Measurements from ENCODE around the gene XBP1. TPM values are rescaled to one million over a fixed set of nuclear protein-coding genes. Genes with fewer than 3 reads are reported as not detected.

XBP1 gene
- total and polyA plus RNA-seq, 2 of the 13 experiments (the other 11 are each of a cell fraction or from before 2014, with no cell fraction given), result 416 to 427 TPM

DNA sequence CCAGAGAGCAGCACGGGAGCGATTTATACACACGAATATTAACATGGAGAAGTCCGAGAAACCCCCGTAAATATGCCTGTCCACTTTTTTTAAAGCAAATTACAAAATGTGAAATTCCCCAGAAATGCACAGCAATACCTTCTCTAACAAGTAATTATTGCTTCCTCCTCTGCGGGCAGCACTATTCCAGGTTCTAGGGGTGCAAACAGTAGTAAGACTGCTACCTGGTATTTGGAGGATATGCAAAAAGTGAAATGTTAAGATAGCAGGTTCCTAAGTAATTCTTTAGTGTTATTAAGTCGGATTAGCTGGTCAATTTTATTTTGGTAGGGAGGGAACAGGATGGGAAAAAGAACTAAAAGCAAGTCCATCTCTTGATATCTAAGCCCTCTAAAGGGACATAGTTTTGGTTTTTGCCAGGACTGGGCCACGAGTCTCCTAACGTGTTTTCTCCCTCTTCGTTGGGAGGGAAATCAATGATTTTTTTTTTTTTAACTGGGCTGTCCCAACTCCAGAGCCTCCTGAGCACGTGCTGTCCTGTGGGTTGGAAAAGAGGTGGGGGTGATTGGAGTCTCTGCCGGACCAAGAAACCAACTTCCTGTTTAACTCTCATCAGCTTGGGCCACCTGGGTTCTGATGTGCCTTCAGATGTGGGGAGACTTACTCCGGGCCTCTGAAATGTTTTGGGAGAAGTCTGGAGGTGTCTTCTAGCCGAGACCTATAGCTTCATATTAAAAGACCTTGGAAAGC, 1.7 kb upstream of the XBP1 start (continued):
- TF ChIP-seq SP5 (CRISPR knock-in tag; IDR thresholded peaks at IDR 0.05; ENCODE audit: borderline replicate concordance, low read depth) (peak; percentile 40; the same call in 1 of the 2 replicates), NFATC3 (CRISPR knock-in tag; IDR thresholded peaks at IDR 0.05) (peak; percentile 63; the same call in 1 of the 2 replicates), THRA (CRISPR knock-in tag; IDR thresholded peaks at IDR 0.05; ENCODE audit: borderline replicate concordance) (no peak), HNRNPL (IDR thresholded peaks at IDR 0.05; ENCODE audit: low read depth, low read length) (no peak), DNMT3B (CRISPR knock-in tag; conservative IDR thresholded peaks at IDR 0.05) (0 out of 2 replicates have a peak, but pooled peaks have one; percentile 52), E2F1 (CRISPR knock-in tag; IDR thresholded peaks at IDR 0.05) (no peak), ZNF331 (CRISPR knock-in tag; IDR thresholded peaks at IDR 0.05) (peak; percentile 76), DMTF1 (CRISPR knock-in tag; IDR thresholded peaks at IDR 0.05) (no peak), ZSCAN20 (CRISPR knock-in tag; IDR thresholded peaks at IDR 0.05; ENCODE audit: borderline replicate concordance) (peak; percentile 56; the same call in 1 of the 2 replicates), ARNTL (CRISPR knock-in tag; IDR thresholded peaks at IDR 0.05) (0 out of 2 replicates have a peak, but pooled peaks have one; percentile 72), ZNF124 (CRISPR knock-in tag; IDR thresholded peaks at IDR 0.05) (0 out of 2 replicates have a peak, but pooled peaks have one; percentile 4), THAP11 (CRISPR knock-in tag; IDR thresholded peaks at IDR 0.05) (peak; percentile 65), RORA (CRISPR knock-in tag; IDR thresholded peaks at IDR 0.05) (peak; percentile 87; the same call in 1 of the 2 replicates), ZFAT (CRISPR knock-in tag; conservative IDR thresholded peaks at IDR 0.05) (0 out of 2 replicates have a peak, but pooled peaks have one; percentile 28), ATF6 (CRISPR knock-in tag; conservative IDR thresholded peaks at IDR 0.05) (no peak)
- TF ChIP-seq, protein P1, sequence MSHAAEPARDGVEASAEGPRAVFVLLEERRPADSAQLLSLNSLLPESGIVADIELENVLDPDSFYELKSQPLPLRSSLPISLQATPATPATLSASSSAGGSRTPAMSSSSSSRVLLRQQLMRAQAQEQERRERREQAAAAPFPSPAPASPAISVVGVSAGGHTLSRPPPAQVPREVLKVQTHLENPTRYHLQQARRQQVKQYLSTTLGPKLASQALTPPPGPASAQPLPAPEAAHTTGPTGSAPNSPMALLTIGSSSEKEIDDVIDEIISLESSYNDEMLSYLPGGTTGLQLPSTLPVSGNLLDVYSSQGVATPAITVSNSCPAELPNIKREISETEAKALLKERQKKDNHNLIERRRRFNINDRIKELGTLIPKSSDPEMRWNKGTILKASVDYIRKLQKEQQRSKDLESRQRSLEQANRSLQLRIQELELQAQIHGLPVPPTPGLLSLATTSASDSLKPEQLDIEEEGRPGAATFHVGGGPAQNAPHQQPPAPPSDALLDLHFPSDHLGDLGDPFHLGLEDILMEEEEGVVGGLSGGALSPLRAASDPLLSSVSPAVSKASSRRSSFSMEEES (CRISPR knock-in tag; IDR thresholded peaks at IDR 0.05), result peak; percentile 79
- TF ChIP-seq, protein P2, sequence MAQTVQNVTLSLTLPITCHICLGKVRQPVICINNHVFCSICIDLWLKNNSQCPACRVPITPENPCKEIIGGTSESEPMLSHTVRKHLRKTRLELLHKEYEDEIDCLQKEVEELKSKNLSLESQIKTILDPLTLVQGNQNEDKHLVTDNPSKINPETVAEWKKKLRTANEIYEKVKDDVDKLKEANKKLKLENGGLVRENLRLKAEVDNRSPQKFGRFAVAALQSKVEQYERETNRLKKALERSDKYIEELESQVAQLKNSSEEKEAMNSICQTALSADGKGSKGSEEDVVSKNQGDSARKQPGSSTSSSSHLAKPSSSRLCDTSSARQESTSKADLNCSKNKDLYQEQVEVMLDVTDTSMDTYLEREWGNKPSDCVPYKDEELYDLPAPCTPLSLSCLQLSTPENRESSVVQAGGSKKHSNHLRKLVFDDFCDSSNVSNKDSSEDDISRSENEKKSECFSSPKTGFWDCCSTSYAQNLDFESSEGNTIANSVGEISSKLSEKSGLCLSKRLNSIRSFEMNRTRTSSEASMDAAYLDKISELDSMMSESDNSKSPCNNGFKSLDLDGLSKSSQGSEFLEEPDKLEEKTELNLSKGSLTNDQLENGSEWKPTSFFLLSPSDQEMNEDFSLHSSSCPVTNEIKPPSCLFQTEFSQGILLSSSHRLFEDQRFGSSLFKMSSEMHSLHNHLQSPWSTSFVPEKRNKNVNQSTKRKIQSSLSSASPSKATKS (CRISPR knock-in tag; IDR thresholded peaks at IDR 0.05), result 0 out of 2 replicates have a peak, but pooled peaks have one; percentile 60

All from HepG2 (cell line).